HepG2 (cell line): ENCODE measurements around the gene RRN3. TPM values are rescaled to one million over a fixed set of nuclear protein-coding genes. Genes with fewer than 3 reads are reported as not detected.

ENCODE experiments used
- ATF7 ChIP-seq, 2 experiments: fragments of 450-650 bp in 1 of 2; sonication (generic) in 1 of 2; formaldehyde crosslinking in 1 of 2; IDR thresholded peaks; 2 replicates each; pipeline versions ENCODE4 v1.4.0 to v1.6.1; 2016 to 2020; ENCODE audit warnings: antibody characterized with exemption in 1 of 2, mild to moderate bottlenecking in 1 of 2, missing genetic modification reagents in 1 of 2
- CBX1 ChIP-seq: IDR thresholded peaks from one replicate; pipeline ENCODE4 v1.6.1; 2016; ENCODE audit warnings: antibody characterized with exemption, low read depth
- CEBPB ChIP-seq: IDR thresholded peaks from 2 replicates; pipeline ENCODE4 v1.6.1; 2011; ENCODE audit warnings: low read depth, low read length, improper control_type of control experiment, borderline replicate concordance
- PRPF4 ChIP-seq: fragments of 200-400 bp; formaldehyde crosslinking; IDR thresholded peaks from 2 replicates; pipeline ENCODE4 v1.6.1; 2016; ENCODE audit warnings: low read length, low read depth; ENCODE audit not compliant: poor library complexity, severe bottlenecking
- RFXAP ChIP-seq: sonication (generic); formaldehyde crosslinking; IDR thresholded peaks from 2 replicates; pipeline ENCODE4 v1.4.0; 2020; ENCODE audit warnings: missing genetic modification reagents, borderline replicate concordance
- TCF12 ChIP-seq, 2 experiments: fragments of 450-650 bp in 1 of 2; sonication (generic) in 1 of 2; formaldehyde crosslinking in 1 of 2; IDR thresholded peaks; 2 replicates each; pipeline versions ENCODE4 v1.6.1 to v1.8.0; 2017 to 2022; ENCODE audit warnings: antibody characterized with exemption in 1 of 2, mild to moderate bottlenecking in 1 of 2, missing genetic modification reagents in 1 of 2, moderate library complexity in 1 of 2
- TOPORS ChIP-seq: sonication (generic); formaldehyde crosslinking; IDR thresholded peaks from 2 replicates; pipeline ENCODE4 v1.8.0; 2023; ENCODE audit warnings: mild to moderate bottlenecking, missing genetic modification reagents
- ZBTB7B ChIP-seq: sonication (generic); formaldehyde crosslinking; IDR thresholded peaks from 2 replicates; pipeline ENCODE4 v1.4.0; 2020; ENCODE audit warnings: missing genetic modification reagents
- ZNF143 ChIP-seq: sonication (generic); formaldehyde crosslinking; IDR thresholded peaks from 2 replicates; pipeline ENCODE4 v1.4.0; 2020; ENCODE audit warnings: missing genetic modification reagents
- polyA plus RNA-seq, 8 experiments: library from polyadenylated mRNA; depleted of rRNA in 3 of 8; stranded (reverse) in 7 of 8; unstranded in 1 of 8; fragments of >200 nt; fragmentation: Illumina TruSeq in 4 of 8; extraction: Trizol in 4 of 8; gene quantifications; 2 replicates each; pipeline versions ENCODE4 v1.2.1 to v1.2.3, GENCODE V29; 2011 to 2016; ENCODE audit warnings: low read depth in 4 of 8, missing spikeins in 1 of 8, mixed read lengths in 1 of 8; ENCODE audit not compliant: insufficient read depth in 1 of 8
- total RNA-seq, 5 experiments: library from RNA; depleted of rRNA; stranded (reverse); fragments of >200 nt; fragmentation: Illumina TruSeq; extraction: Trizol; gene quantifications; 2 replicates each; pipeline ENCODE4 v1.2.3, GENCODE V29; 2016; ENCODE audit warnings: low read depth in 1 of 5
- TF ChIP-seq, protein P1 (sequence below): sonication (generic); formaldehyde crosslinking; IDR thresholded peaks from 2 replicates; pipeline ENCODE4 v1.5.1; 2020; ENCODE audit warnings: mild to moderate bottlenecking, missing genetic modification reagents, moderate library complexity
- TF ChIP-seq, protein P2 (sequence below): sonication (generic); formaldehyde crosslinking; conservative IDR thresholded peaks from 2 replicates; pipeline ENCODE4 v1.8.1; 2023; ENCODE audit warnings: missing genetic modification reagents
- TF ChIP-seq, protein P3 (sequence below): sonication (generic); formaldehyde crosslinking; IDR thresholded peaks from 2 replicates; pipeline ENCODE4 v1.4.0; 2020; ENCODE audit warnings: missing genetic modification reagents, mild to moderate bottlenecking, borderline replicate concordance
- TF ChIP-seq, protein P4 (sequence below): sonication (generic); formaldehyde crosslinking; IDR thresholded peaks from 2 replicates; pipeline ENCODE4 v1.4.0; 2020; ENCODE audit warnings: missing genetic modification reagents
- TF ChIP-seq, protein P5 (sequence below): sonication (generic); formaldehyde crosslinking; IDR thresholded peaks from 2 replicates; pipeline ENCODE4 v1.8.0; 2022; ENCODE audit warnings: mild to moderate bottlenecking, missing genetic modification reagents, moderate library complexity
- TF ChIP-seq, protein P6 (sequence below): sonication (generic); formaldehyde crosslinking; IDR thresholded peaks from 2 replicates; pipeline ENCODE4 v1.4.0; 2020; ENCODE audit warnings: missing genetic modification reagents, low read depth, mild to moderate bottlenecking, borderline replicate concordance

The RRN3 gene
- total and polyA plus RNA-seq, 2 of the 13 experiments (the other 11 are each of a cell fraction or from before 2014, with no cell fraction given) = 45.8 to 67.0 TPM

DNA sequence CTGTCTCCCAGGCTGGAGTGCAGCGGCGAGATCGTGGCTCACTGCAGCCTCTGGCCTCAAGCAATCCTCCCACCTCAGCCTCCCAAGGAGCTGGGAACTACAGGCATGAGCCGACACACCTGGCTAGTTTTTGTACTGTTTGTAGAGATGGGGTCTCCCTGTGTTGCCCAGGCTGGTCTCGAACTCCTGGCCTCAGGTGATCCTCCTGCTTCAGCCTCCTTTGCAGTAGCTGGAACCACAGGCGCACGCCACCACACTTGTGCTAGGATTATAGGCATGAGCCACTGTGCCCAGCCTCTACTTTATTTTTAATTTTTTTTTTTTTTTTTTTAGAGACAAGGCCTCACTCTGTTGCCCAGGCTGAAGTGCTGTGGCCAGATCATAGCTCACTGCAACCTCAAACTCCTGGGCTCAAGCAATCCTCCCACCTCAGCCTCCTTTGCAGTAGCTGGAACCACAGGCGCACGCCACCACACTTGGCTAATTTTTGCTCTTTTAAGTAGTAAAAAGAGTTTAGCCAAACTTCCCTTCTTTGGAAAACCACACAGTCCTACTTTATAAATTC is 42.6 kb downstream of the RRN3 start (continued):
- TF ChIP-seq, protein P1, sequence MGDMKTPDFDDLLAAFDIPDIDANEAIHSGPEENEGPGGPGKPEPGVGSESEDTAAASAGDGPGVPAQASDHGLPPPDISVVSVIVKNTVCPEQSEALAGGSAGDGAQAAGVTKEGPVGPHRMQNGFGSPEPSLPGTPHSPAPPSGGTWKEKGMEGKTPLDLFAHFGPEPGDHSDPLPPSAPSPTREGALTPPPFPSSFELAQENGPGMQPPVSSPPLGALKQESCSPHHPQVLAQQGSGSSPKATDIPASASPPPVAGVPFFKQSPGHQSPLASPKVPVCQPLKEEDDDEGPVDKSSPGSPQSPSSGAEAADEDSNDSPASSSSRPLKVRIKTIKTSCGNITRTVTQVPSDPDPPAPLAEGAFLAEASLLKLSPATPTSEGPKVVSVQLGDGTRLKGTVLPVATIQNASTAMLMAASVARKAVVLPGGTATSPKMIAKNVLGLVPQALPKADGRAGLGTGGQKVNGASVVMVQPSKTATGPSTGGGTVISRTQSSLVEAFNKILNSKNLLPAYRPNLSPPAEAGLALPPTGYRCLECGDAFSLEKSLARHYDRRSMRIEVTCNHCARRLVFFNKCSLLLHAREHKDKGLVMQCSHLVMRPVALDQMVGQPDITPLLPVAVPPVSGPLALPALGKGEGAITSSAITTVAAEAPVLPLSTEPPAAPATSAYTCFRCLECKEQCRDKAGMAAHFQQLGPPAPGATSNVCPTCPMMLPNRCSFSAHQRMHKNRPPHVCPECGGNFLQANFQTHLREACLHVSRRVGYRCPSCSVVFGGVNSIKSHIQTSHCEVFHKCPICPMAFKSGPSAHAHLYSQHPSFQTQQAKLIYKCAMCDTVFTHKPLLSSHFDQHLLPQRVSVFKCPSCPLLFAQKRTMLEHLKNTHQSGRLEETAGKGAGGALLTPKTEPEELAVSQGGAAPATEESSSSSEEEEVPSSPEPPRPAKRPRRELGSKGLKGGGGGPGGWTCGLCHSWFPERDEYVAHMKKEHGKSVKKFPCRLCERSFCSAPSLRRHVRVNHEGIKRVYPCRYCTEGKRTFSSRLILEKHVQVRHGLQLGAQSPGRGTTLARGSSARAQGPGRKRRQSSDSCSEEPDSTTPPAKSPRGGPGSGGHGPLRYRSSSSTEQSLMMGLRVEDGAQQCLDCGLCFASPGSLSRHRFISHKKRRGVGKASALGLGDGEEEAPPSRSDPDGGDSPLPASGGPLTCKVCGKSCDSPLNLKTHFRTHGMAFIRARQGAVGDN (CRISPR knock-in tag) = peak; percentile 16; the same call in 1 of the 2 replicates
- 0 out of 2 replicates have a peak, but pooled peaks have one; percentile 2 for TF ChIP-seq ZBTB7B (CRISPR knock-in tag)
- TF ChIP-seq ZNF143 (CRISPR knock-in tag) = 0 out of 2 replicates have a peak, but pooled peaks have one; percentile 5
- TF ChIP-seq TCF12 (IDR thresholded peaks at IDR 0.05) = no peak
- TF ChIP-seq TCF12 (CRISPR knock-in tag; IDR thresholded peaks at IDR 0.05) = 0 out of 2 replicates have a peak, but pooled peaks have one; percentile 15
- TF ChIP-seq, protein P2, sequence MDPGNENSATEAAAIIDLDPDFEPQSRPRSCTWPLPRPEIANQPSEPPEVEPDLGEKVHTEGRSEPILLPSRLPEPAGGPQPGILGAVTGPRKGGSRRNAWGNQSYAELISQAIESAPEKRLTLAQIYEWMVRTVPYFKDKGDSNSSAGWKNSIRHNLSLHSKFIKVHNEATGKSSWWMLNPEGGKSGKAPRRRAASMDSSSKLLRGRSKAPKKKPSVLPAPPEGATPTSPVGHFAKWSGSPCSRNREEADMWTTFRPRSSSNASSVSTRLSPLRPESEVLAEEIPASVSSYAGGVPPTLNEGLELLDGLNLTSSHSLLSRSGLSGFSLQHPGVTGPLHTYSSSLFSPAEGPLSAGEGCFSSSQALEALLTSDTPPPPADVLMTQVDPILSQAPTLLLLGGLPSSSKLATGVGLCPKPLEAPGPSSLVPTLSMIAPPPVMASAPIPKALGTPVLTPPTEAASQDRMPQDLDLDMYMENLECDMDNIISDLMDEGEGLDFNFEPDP = no peak
- TF ChIP-seq, protein P3, sequence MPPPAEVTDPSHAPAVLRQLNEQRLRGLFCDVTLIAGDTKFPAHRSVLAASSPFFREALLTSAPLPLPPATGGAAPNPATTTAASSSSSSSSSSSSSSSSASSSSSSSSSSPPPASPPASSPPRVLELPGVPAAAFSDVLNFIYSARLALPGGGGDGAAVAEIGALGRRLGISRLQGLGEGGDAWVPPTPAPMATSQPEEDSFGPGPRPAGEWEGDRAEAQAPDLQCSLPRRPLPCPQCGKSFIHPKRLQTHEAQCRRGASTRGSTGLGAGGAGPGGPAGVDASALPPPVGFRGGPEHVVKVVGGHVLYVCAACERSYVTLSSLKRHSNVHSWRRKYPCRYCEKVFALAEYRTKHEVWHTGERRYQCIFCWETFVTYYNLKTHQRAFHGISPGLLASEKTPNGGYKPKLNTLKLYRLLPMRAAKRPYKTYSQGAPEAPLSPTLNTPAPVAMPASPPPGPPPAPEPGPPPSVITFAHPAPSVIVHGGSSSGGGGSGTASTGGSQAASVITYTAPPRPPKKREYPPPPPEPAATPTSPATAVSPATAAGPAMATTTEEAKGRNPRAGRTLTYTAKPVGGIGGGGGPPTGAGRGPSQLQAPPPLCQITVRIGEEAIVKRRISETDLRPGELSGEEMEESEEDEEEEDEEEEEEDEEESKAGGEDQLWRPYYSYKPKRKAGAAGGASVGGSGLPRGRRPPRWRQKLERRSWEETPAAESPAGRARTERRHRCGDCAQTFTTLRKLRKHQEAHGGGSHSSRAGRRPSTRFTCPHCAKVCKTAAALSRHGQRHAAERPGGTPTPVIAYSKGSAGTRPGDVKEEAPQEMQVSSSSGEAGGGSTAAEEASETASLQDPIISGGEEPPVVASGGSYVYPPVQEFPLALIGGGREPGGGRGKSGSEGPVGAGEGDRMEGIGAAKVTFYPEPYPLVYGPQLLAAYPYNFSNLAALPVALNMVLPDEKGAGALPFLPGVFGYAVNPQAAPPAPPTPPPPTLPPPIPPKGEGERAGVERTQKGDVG = no peak
- TF ChIP-seq RFXAP (CRISPR knock-in tag) = no peak
- TF ChIP-seq, protein P4, sequence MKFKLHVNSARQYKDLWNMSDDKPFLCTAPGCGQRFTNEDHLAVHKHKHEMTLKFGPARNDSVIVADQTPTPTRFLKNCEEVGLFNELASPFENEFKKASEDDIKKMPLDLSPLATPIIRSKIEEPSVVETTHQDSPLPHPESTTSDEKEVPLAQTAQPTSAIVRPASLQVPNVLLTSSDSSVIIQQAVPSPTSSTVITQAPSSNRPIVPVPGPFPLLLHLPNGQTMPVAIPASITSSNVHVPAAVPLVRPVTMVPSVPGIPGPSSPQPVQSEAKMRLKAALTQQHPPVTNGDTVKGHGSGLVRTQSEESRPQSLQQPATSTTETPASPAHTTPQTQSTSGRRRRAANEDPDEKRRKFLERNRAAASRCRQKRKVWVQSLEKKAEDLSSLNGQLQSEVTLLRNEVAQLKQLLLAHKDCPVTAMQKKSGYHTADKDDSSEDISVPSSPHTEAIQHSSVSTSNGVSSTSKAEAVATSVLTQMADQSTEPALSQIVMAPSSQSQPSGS (CRISPR knock-in tag) = no peak
- TF ChIP-seq, protein P5, sequence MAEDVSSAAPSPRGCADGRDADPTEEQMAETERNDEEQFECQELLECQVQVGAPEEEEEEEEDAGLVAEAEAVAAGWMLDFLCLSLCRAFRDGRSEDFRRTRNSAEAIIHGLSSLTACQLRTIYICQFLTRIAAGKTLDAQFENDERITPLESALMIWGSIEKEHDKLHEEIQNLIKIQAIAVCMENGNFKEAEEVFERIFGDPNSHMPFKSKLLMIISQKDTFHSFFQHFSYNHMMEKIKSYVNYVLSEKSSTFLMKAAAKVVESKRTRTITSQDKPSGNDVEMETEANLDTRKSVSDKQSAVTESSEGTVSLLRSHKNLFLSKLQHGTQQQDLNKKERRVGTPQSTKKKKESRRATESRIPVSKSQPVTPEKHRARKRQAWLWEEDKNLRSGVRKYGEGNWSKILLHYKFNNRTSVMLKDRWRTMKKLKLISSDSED (CRISPR knock-in tag) = no peak
- TF ChIP-seq PRPF4 = no peak
- no peak for TF ChIP-seq CBX1
- TF ChIP-seq TOPORS (CRISPR knock-in tag) = no peak
- no peak for TF ChIP-seq ATF7 (IDR thresholded peaks at IDR 0.05)
- TF ChIP-seq ATF7 (CRISPR knock-in tag; IDR thresholded peaks at IDR 0.05) = no peak
- TF ChIP-seq, protein P6, sequence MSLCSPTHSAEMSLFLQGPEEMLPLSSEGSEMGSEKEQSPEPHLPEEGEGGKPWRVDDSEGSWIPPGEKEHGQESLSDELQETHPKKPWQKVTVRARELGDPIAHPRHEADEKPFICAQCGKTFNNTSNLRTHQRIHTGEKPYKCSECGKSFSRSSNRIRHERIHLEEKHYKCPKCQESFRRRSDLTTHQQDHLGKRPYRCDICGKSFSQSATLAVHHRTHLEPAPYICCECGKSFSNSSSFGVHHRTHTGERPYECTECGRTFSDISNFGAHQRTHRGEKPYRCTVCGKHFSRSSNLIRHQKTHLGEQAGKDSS (CRISPR knock-in tag) = 0 out of 2 replicates have a peak, but pooled peaks have one; percentile 57
- no peak for TF ChIP-seq CEBPB
